Keratinocyte (primary cell): ENCODE measurements around the gene RAB8B. TPM values are rescaled to one million over a fixed set of nuclear protein-coding genes. Genes with fewer than 3 reads are reported as not detected.

Source experiments
- DNase-seq: peaks from one replicate; pipeline ENCODE4 v3.0.0-alpha.2; 2011; ENCODE audit warnings: low read depth, missing footprints, low spot score
- FAIRE-seq: peaks from 2 replicates; lab custom pipeline; 2011; peaks lifted over from hg19 to GRCh38; lab: Jason Lieb, UNC
- H2AFZ ChIP-seq: 2 replicates; pipeline ENCODE4 v1.6.0; 2012; ENCODE audit warnings: low read length, control low read depth, inconsistent platforms; ENCODE audit not compliant: control insufficient read depth
- H3K27ac ChIP-seq: 2 replicates; pipeline ENCODE4 v1.5.1; 2011; ENCODE audit warnings: low read length; ENCODE audit not compliant: control insufficient read depth, insufficient read depth
- H3K27me3 ChIP-seq: 3 replicates; pipeline ENCODE4 v1.6.0; 2011; ENCODE audit warnings: low read length; ENCODE audit not compliant: control insufficient read depth, insufficient read depth; ENCODE audit errors: extremely low read depth
- H3K36me3 ChIP-seq, 2 experiments: 2 replicates in 1 of 2; 3 replicates in 1 of 2; pipeline ENCODE4 v1.5.1; 2011; ENCODE audit warnings: low read length in 2 of 2, mild to moderate bottlenecking in 1 of 2; ENCODE audit not compliant: control insufficient read depth in 2 of 2, insufficient read depth in 2 of 2; ENCODE audit errors: extremely low read depth in 1 of 2
- H3K4me1 ChIP-seq: 3 replicates; pipeline ENCODE4 v1.5.1; 2011; ENCODE audit warnings: low read length; ENCODE audit not compliant: control insufficient read depth, insufficient read depth; ENCODE audit errors: extremely low read depth
- H3K4me2 ChIP-seq: 3 replicates; pipeline ENCODE4 v1.6.0; 2011; ENCODE audit warnings: low read depth, low read length; ENCODE audit not compliant: control insufficient read depth, insufficient read depth; ENCODE audit errors: extremely low read depth
- H3K4me3 ChIP-seq, 3 experiments: fragments of 200-600 bp in 1 of 3; sonication (generic) in 1 of 3; 2 replicates in 2 of 3; 3 replicates in 1 of 3; pipeline ENCODE4 v1.5.1; 2011 to 2016; ENCODE audit warnings: low read length in 3 of 3, mild to moderate bottlenecking in 3 of 3, control low read depth in 2 of 3, inconsistent platforms in 1 of 3, low read depth in 1 of 3, mixed read lengths in 1 of 3, mixed run types in 1 of 3, moderate library complexity in 1 of 3; ENCODE audit not compliant: control insufficient read depth in 2 of 3, insufficient read depth in 2 of 3; ENCODE audit errors: extremely low read depth in 1 of 3
- H3K79me2 ChIP-seq: 2 replicates; pipeline ENCODE4 v1.6.0; 2012; ENCODE audit warnings: low read length; ENCODE audit not compliant: control insufficient read depth, insufficient read depth
- H3K9ac ChIP-seq: 3 replicates; pipeline ENCODE4 v1.6.0; 2011; ENCODE audit warnings: low read length; ENCODE audit not compliant: control insufficient read depth, insufficient read depth; ENCODE audit errors: extremely low read depth
- H3K9me1 ChIP-seq: 3 replicates; pipeline ENCODE4 v1.6.0; 2011; ENCODE audit warnings: low read length; ENCODE audit not compliant: control insufficient read depth, insufficient read depth; ENCODE audit errors: extremely low read depth
- H3K9me3 ChIP-seq: 2 replicates; pipeline ENCODE4 v1.5.1; 2012; ENCODE audit warnings: low read depth, low read length; ENCODE audit not compliant: control insufficient read depth
- H4K20me1 ChIP-seq: 3 replicates; pipeline ENCODE4 v1.6.0; 2011; ENCODE audit warnings: low read length; ENCODE audit not compliant: control insufficient read depth, insufficient read depth; ENCODE audit errors: extremely low read depth
- CTCF ChIP-seq, 3 experiments: IDR thresholded peaks in 1 of 3; conservative IDR thresholded peaks in 1 of 3; optimal IDR thresholded peaks in 1 of 3; 2 replicates in 2 of 3; 3 replicates in 1 of 3; pipeline versions ENCODE3 to v1.5.1; 2011; ENCODE audit warnings: low read length in 3 of 3, mild to moderate bottlenecking in 3 of 3, moderate library complexity in 2 of 3, control low read depth in 1 of 3, inconsistent platforms in 1 of 3; ENCODE audit not compliant: insufficient read depth in 2 of 3; ENCODE audit errors: extremely low read depth in 1 of 3
- EZH2 ChIP-seq: IDR thresholded peaks from one replicate; pipeline ENCODE4 v1.6.1; 2012; ENCODE audit warnings: inconsistent platforms, mild to moderate bottlenecking, low read length, moderate library complexity
- dilution Hi-C: fragments of 300-500 bp; cut with MboI; formaldehyde crosslinking; loops from one replicate; pipeline ENCODE4 v1.7.0; 2020; ENCODE audit warnings: low sequenced_read_pairs; ENCODE audit not compliant: extremely low pct_ligation_motif_present
- polyA plus RNA-seq, 5 experiments: library from polyadenylated mRNA; depleted of rRNA in 3 of 5; stranded (reverse) in 3 of 5; stranded (forward) in 1 of 5; unstranded in 1 of 5; fragments of >200 nt; gene quantifications; 1 replicate in 1 of 5; 2 replicates in 3 of 5; 3 replicates in 1 of 5; pipeline versions ENCODE4 v1.2.1 to v1.2.3, GENCODE V29; 2011 to 2012; ENCODE audit warnings: missing spikeins in 2 of 5, low read depth in 1 of 5, low replicate concordance in 1 of 5

RAB8B gene
- polyA plus RNA-seq, 1 donor (not counting 4 experiments of a cell fraction or from before 2014, with no cell fraction given) = 31.2 TPM

GRCh38 chr15:63250312-63250965 lies 61.0 kb downstream of the RAB8B start:
- peaks cover 19% of the 10 kb centered on the region for H3K4me1 ChIP-seq
- FAIRE-seq (peak; percentile 96), DNase-seq (peak; percentile 80)
- H3K9ac ChIP-seq = peak overlapping the region; percentile 32
- peaks cover 3% of the 10 kb centered on the region in 2 experiments for H3K36me3 ChIP-seq
- H3K79me2 ChIP-seq = no peaks in the 10 kb centered on the region
- H3K4me2 ChIP-seq = no peak overlapping the region
- H3K4me3 ChIP-seq = no peak overlapping the region
- H3K9me3 ChIP-seq = no peaks in the 10 kb centered on the region
- H2AFZ ChIP-seq = no peak overlapping the region
- TF ChIP-seq EZH2 = no peak
- no peaks in the 10 kb centered on the region for H4K20me1 ChIP-seq
- peak overlapping the region; percentile 47 for H3K27ac ChIP-seq
- H3K9me1 ChIP-seq = no peaks in the 10 kb centered on the region
- H3K27me3 ChIP-seq = no peaks in the 10 kb centered on the region
- dilution Hi-C loops = no loop called here

- peaks cover 24% of the 10 kb centered on the region for H3K4me1 ChIP-seq
- no peaks in the 10 kb centered on the region for H3K9me3 ChIP-seq
- no peak overlapping the region for H3K4me2 ChIP-seq
- no peaks in the 10 kb centered on the region for H3K27me3 ChIP-seq
- DNase-seq = no peak
- no peaks in the 10 kb centered on the region for H4K20me1 ChIP-seq
- H2AFZ ChIP-seq = no peak overlapping the region
- no peaks in the 10 kb centered on the region for H3K9me1 ChIP-seq
- TF ChIP-seq EZH2 (no peak), CTCF (optimal IDR thresholded peaks at IDR 0.05 in 1 of 3, IDR thresholded peaks at IDR 0.05 in 1 of 3, conservative IDR thresholded peaks at IDR 0.05 in 1 of 3; ENCODE audit: extremely low read depth in 1 of 3, insufficient read depth in 2 of 3, low read length in 3 of 3) (no peak)
- no peak overlapping the region for H3K9ac ChIP-seq
- FAIRE-seq = no peak
- H3K4me3 ChIP-seq = no peak overlapping the region
- no peaks in the 10 kb centered on the region for H3K79me2 ChIP-seq
- dilution Hi-C loops = no loop called here
- peaks cover 0 to 5% of the 10 kb centered on the region in 2 experiments for H3K36me3 ChIP-seq
- H3K27ac ChIP-seq = no peak overlapping the region
These were observed 62.3 kb downstream of the RAB8B start for GRCh38 chr15:63251701-63252100.

GRCh38 chr15:63252292-63252691 lies 62.9 kb downstream of the RAB8B start:
- Histone ChIP-seq H3K9ac (no peak overlapping the region), H3K9me3 (no peaks in the 10 kb centered on the region), H3K36me3 (peaks cover 0 to 5% of the 10 kb centered on the region in 2 experiments), H3K27ac (no peak overlapping the region), H3K4me2 (no peak overlapping the region), H3K4me3 (no peak overlapping the region), H3K4me1 (peaks cover 23% of the 10 kb centered on the region), H4K20me1 (no peaks in the 10 kb centered on the region), H2AFZ (no peak overlapping the region), H3K27me3 (no peaks in the 10 kb centered on the region), H3K9me1 (no peaks in the 10 kb centered on the region), H3K79me2 (no peaks in the 10 kb centered on the region)
- no peak for FAIRE-seq
- dilution Hi-C loops = no loop called here
- TF ChIP-seq CTCF (optimal IDR thresholded peaks at IDR 0.05 in 1 of 3, IDR thresholded peaks at IDR 0.05 in 1 of 3, conservative IDR thresholded peaks at IDR 0.05 in 1 of 3; ENCODE audit: extremely low read depth in 1 of 3, insufficient read depth in 2 of 3, low read length in 3 of 3) (no peak), EZH2 (no peak)
- DNase-seq = no peak
